ENCODE results near the gene SULT1C2.
"Not testable (repeated sequence)": the region's sequence is repeated elsewhere in the genome, so short reads cannot be mapped to it uniquely, and the experiment has no call there.

The SULT1C2 gene

GRCh38 chr2:108288534-108289106, at the start of gene SULT1C2:
Gene SULT1C2 (plus strand): TSS chr2:108288895. CDS start chr2:108293668, 4,773 bp downstream.
- no peak for DNase-seq

GRCh38 chr2:108239786-108240185, 48.9 kb upstream of the SULT1C2 start, which contains the start of gene SULT1C3:
Gene SULT1C3 (plus strand): TSS chr2:108239968. CDS start chr2:108247195, 7,227 bp downstream.
- no peak for DNase-seq

GRCh38 chr2:108240966-108241365, 47.7 kb upstream of the SULT1C2 start:
- DNase-seq = no peak

DNA sequence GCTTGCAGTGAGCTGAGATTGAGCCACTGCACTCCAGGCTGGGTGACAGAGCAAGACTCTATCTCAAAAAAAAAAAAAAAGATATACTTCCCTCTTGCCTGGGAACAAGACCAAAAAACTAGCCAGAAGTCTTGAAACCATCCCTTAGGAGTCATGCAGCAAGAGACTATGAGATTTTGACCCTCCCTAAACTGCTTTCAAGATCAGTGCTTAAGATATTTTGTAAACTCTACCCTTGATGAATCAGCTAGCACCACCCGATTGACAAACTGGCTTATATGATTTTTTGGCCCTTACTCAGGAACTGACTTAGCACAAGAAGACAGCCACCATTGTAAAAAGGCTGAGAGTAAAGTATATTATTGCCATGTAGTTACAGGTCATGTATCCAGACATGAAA, 45.1 kb upstream of the SULT1C2 start:
- DNase-seq = no peak

GRCh38 chr2:108244667-108245414, 43.9 kb upstream of the SULT1C2 start:
- no peak for DNase-seq

GRCh38 chr2:108253106-108253505, 35.6 kb upstream of the SULT1C2 start:
- no peak for DNase-seq

GRCh38 chr2:108257757-108258331, 30.9 kb upstream of the SULT1C2 start:
- DNase-seq = no peak

- no peak for DNase-seq
These were observed 27.9 kb upstream of the SULT1C2 start for GRCh38 chr2:108260773-108261172.

DNA sequence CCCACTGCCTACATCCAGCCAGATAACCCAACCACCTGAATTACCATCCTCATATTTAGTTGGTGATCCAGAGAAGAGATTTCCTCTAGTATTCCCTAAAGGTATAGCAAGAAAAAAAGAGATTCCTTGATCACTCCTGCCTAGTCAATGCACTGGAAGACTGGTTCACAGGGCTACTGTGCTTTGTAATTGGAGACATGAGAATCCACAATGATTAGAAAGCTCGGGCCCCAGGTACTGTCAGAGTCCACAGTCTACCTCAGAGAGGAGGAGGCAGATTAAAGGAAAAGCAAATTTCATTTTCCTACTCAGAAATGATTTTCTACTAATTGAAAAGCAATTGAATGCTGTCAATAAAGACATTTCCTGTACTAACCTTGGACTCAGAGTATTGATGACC, 26.7 kb upstream of the SULT1C2 start:
- no peak for DNase-seq

DNA sequence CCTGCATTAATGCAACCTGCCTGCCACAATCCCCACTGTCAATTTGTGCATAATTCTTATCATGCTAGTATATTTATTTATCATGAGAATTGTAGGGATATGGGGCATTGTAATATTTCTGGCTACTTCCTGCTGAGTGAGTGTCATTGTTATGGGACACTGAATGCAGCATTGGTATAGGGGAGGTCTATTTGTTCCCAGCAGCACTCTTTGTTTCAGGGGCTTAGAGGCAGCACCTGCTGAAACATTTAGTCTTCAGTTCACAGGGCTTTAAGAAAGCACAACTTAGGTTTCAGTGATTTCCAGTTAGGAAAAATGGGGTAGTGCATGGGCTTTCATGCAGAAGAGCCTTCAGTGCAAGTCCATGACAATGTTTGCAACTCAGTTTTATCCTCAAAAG, 25.3 kb upstream of the SULT1C2 start:
- DNase-seq = no peak

DNA sequence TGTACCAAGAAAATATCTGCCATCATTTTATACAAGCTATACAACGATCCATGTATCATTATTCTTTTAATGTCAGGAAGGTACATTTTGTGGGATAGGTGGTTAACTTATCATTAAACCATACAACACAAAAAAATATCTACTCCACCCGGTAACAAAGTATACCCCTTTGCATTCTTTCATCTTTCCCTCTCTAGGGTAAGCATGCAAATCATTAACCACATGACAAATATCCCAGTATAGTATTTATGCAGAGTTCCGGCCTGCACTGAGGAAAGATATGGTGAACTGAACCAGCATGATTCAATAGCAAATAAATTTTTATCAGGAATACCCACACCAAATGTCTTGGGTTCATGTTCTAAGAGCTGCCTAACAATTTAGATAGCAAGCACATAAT, 22.5 kb upstream of the SULT1C2 start:
- DNase-seq = no peak

DNA sequence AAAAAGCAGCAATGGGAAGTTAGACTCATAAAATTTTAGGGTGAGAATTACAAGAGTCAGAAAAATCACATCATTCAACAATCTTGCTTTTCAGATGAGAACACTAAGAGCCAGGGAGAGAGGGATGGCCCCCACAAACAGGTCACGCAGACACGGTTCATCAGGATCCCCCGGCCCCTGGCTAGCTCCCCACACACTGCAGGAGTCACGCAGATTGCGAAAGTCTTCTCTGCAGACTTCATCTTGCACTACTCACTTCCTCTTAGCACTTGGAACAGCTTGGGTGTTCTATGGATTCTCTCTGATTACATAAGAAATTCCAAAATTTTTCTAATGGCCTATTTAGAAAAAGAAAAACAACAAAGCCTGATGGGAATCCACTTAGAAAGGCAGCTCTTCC, 21.6 kb upstream of the SULT1C2 start:
- DNase-seq = no peak

- no peak for DNase-seq
These were observed 20.7 kb upstream of the SULT1C2 start for GRCh38 chr2:108268001-108268400.

GRCh38 chr2:108270346-108270745, 18.3 kb upstream of the SULT1C2 start:
- no peak for DNase-seq

- no peak for DNase-seq
These were observed 17.8 kb upstream of the SULT1C2 start for GRCh38 chr2:108270768-108271506.

DNA sequence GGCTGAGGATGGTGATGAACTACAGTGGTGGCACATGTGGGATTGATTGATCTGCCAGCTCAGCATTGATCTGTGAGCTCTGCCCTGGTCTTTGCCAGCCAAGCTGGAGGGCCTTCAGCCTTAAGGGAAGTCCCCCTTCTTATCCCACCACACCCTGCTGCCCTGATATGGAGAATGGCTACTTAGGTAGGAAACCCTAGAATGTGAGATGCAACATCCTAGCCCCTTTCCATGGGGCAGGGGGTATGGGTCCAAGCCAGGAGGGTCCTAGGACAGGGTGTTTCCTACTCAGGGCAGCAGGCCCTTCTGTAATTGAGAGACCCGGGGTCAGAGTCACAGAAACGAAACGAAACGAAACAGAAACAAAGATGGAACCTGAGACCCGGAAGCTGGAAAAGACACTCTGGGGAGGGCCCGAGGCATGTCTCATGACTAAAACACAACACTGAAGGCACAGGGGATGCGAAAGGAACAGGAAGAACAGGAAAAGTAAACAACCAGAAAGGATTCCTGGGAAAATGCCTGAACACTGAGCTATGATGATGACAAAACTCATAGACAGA, 16.9 kb upstream of the SULT1C2 start:
- no peak for DNase-seq

GRCh38 chr2:108278631-108279030, 10.1 kb upstream of the SULT1C2 start:
- no peak for DNase-seq

DNA sequence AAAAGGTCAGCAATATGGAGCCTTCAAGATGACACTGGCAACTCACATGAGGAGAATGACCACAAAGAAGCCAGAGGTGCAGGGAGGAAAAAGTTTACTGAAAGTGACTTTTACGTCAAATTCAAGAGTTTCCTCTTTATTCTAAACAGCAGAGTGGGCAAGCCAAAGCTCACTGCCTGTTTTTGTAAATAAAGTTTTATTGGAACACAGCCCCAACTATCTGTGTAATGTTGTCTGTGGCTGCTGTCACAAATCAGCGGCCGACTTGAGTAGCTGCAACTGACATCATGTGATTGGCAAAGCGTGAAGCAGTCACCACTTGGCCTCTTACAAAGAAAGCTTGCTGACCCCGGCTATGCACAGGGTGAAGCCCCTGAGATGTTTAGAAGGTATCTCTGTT, 9.2 kb upstream of the SULT1C2 start:
- DNase-seq = no peak

DNA sequence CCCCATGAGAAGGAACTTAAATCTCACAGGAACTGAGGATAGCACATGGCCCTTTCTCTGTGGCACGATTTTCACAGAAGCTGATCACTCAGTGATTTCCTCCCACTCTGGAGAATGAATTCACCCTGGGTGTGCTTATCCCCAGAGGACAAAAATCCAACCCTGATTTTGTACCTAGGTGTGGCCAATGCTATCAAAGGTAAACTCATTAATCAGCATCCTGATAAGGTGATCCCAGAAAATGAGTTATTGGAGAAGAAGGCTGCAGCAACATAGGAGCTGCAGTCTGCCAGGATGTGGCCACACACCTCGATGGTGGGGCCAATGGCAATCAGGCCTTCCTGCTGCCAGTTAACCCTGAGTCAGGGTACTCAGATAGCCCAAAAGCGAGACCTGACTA, 8.2 kb upstream of the SULT1C2 start:
- DNase-seq = no peak

- DNase-seq = not testable (repeated sequence)
These were observed 4.1 kb upstream of the SULT1C2 start for GRCh38 chr2:108284566-108284965.

GRCh38 chr2:108285616-108286015, 3.1 kb upstream of the SULT1C2 start:
- no peak for DNase-seq

- DNase-seq = no peak
These were observed 1.5 kb upstream of the SULT1C2 start for GRCh38 chr2:108287169-108287568.

- no peak for DNase-seq
These were observed 5.2 kb downstream of the SULT1C2 start for GRCh38 chr2:108293850-108294249.

Data from stimulated activated CD4-positive, alpha-beta T cell treated with anti-CD3 and anti-CD28 coated beads, Interleukin-1b, Interleukin-23, amount 100 ng/mL, for 48 hours (primary cell).